Neural progenitor cell (in vitro differentiated cells): ENCODE results near the gene LTBP1. TPM values are rescaled to one million over a fixed set of nuclear protein-coding genes. Genes with fewer than 3 reads are reported as not detected.

Experiments used
- DNase-seq: peaks from one replicate; pipeline ENCODE4 v3.0.0-alpha.2; 2016; ENCODE audit warnings: low spot score
- H2AFZ ChIP-seq: fragments of 200-600 bp; sonication (generic); replicated peaks from 2 replicates; pipeline ENCODE4 v1.6.1; 2016; ENCODE audit warnings: antibody characterized with exemption
- H3F3A ChIP-seq: fragments of 200-600 bp; sonication (generic); 2 replicates; pipeline ENCODE4 v1.6.1; 2016; ENCODE audit warnings: antibody characterized with exemption, low read depth
- H3K27ac ChIP-seq: fragments of 200-600 bp; sonication (generic); 2 replicates; pipeline ENCODE4 v1.5.1; 2016; ENCODE audit warnings: mild to moderate bottlenecking
- H3K27me3 ChIP-seq: fragments of 200-600 bp; sonication (generic); 2 replicates; pipeline ENCODE4 v1.6.1; 2016; ENCODE audit warnings: mild to moderate bottlenecking, moderate library complexity
- H3K36me3 ChIP-seq: fragments of 200-600 bp; sonication (generic); 2 replicates; pipeline ENCODE4 v1.5.1; 2016
- H3K4me1 ChIP-seq: fragments of 200-600 bp; sonication (generic); 2 replicates; pipeline ENCODE4 v1.6.1; 2016; ENCODE audit warnings: mixed run types
- H3K4me2 ChIP-seq: fragments of 200-600 bp; sonication (generic); 2 replicates; pipeline ENCODE4 v1.6.1; 2016
- H3K4me3 ChIP-seq: fragments of 200-600 bp; sonication (generic); 2 replicates; pipeline ENCODE4 v1.5.1; 2016
- H3K79me2 ChIP-seq: fragments of 200-600 bp; sonication (generic); 2 replicates; pipeline ENCODE4 v1.6.1; 2016; ENCODE audit warnings: low read depth
- H3K9ac ChIP-seq: fragments of 200-600 bp; sonication (generic); 2 replicates; pipeline ENCODE4 v1.6.1; 2016
- H3K9me3 ChIP-seq: fragments of 200-600 bp; sonication (generic); 2 replicates; pipeline ENCODE4 v1.5.1; 2016; ENCODE audit warnings: low read depth
- H4K20me1 ChIP-seq: fragments of 200-600 bp; sonication (generic); 2 replicates; pipeline ENCODE4 v1.6.1; 2016; ENCODE audit warnings: low read depth
- H3K27ac Mint-ChIP-seq: 3 replicates; pipeline ENCODE4 v1.8.0; 2021; ENCODE audit warnings: mixed read lengths
- H3K27me3 Mint-ChIP-seq: 2 replicates; pipeline ENCODE4 v1.8.0; 2022; ENCODE audit warnings: low read depth, mild to moderate bottlenecking, inconsistent platforms, moderate library complexity, mixed read lengths; ENCODE audit not compliant: insufficient read depth
- H3K36me3 Mint-ChIP-seq: 3 replicates; pipeline ENCODE4 v1.8.0; 2021; ENCODE audit warnings: mixed read lengths
- H3K4me1 Mint-ChIP-seq: 3 replicates; pipeline ENCODE4 v1.8.0; 2021; ENCODE audit warnings: mixed read lengths
- H3K4me3 Mint-ChIP-seq: 3 replicates; pipeline ENCODE4 v1.8.0; 2021; ENCODE audit warnings: mild to moderate bottlenecking, moderate library complexity, mixed read lengths
- H3K9me3 Mint-ChIP-seq: 3 replicates; pipeline ENCODE4 v1.8.0; 2020; ENCODE audit warnings: mixed read lengths
- EZH2 ChIP-seq: fragments of 200-600 bp; sonication (generic); IDR thresholded peaks from 2 replicates; pipeline ENCODE4 v1.6.1; 2017; ENCODE audit warnings: antibody characterized with exemption, mild to moderate bottlenecking, moderate library complexity
- EZH2phosphoT487 ChIP-seq: fragments of 200-600 bp; sonication (generic); IDR thresholded peaks from 2 replicates; pipeline ENCODE4 v1.6.1; 2017; ENCODE audit warnings: antibody characterized with exemption
- total RNA-seq: library from RNA; depleted of rRNA; stranded (reverse); fragments of >200 nt; gene quantifications from 2 replicates; pipeline ENCODE4 v1.2.3, GENCODE V29; 2015; ENCODE audit warnings: low replicate concordance
- TF ChIP-seq, protein P1 (sequence below): fragments of 200-600 bp; sonication (generic); IDR thresholded peaks from 2 replicates; pipeline ENCODE4 v1.5.1; 2017; ENCODE audit warnings: antibody characterized with exemption, mild to moderate bottlenecking

LTBP1 gene
- total RNA-seq, 1 donor from 2014 or later: 50.5 TPM

DNA sequence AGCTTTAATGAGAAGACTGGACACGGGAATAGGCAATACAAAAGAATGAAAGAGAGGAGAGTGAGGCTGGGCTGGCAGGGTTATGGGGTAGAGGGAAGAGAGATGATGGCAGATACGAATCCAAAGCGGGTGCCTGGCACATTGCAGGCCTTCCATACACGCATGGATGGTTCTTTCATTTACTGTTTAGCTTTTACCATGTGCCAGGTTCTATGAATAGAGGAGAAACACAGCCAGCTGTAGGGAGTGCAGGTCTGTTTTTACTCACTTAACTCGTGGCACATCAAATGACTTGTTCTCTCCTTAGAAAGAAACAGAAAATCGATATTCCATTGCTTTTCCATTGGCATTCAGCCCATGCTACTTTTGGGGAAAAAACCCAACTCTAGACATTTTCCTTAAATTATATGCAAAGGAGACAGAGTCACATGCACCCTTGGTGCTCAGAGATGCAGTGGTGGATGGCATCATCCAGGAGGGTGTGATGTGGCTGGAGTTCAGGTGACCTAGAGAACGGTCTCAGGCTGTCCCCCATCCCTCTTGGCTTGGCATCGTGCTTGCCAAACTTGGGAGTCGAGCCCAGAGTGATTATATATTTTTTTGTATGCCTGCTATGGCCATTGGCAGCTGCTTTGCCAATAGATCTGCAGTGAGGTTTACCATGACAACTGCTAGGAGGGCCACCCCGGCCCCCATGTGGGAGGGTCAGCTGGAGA lies 6.2 kb downstream of the LTBP1 start:
- Histone ChIP-seq H3K36me3 (no peaks in the 10 kb centered on the region), H2AFZ (no peak overlapping the region), H3K79me2 (peaks cover 4% of the 10 kb centered on the region), H3K27me3 (no peaks in the 10 kb centered on the region), H3K9ac (no peak overlapping the region), H3K27ac (no peak overlapping the region), H3K4me2 (no peak overlapping the region), H3K4me1 (peaks cover 4% of the 10 kb centered on the region), H3K9me3 (no peaks in the 10 kb centered on the region), H3F3A (peaks cover 3% of the 10 kb centered on the region), H4K20me1 (peaks cover 2% of the 10 kb centered on the region), H3K4me3 (no peak overlapping the region)
- H3K27ac Mint-ChIP-seq: no peak overlapping the region
- no peak for DNase-seq
- no peaks in the 10 kb centered on the region for H3K9me3 Mint-ChIP-seq
- peaks cover 4% of the 10 kb centered on the region for H3K36me3 Mint-ChIP-seq
- H3K4me1 Mint-ChIP-seq: peaks cover 9% of the 10 kb centered on the region
- H3K27me3 Mint-ChIP-seq: peaks cover 8% of the 10 kb centered on the region
- TF ChIP-seq EZH2phosphoT487 (no peak), EZH2 (no peak)
- TF ChIP-seq, protein P1, sequence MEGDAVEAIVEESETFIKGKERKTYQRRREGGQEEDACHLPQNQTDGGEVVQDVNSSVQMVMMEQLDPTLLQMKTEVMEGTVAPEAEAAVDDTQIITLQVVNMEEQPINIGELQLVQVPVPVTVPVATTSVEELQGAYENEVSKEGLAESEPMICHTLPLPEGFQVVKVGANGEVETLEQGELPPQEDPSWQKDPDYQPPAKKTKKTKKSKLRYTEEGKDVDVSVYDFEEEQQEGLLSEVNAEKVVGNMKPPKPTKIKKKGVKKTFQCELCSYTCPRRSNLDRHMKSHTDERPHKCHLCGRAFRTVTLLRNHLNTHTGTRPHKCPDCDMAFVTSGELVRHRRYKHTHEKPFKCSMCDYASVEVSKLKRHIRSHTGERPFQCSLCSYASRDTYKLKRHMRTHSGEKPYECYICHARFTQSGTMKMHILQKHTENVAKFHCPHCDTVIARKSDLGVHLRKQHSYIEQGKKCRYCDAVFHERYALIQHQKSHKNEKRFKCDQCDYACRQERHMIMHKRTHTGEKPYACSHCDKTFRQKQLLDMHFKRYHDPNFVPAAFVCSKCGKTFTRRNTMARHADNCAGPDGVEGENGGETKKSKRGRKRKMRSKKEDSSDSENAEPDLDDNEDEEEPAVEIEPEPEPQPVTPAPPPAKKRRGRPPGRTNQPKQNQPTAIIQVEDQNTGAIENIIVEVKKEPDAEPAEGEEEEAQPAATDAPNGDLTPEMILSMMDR: no peak
- no peak overlapping the region for H3K4me3 Mint-ChIP-seq

DNA sequence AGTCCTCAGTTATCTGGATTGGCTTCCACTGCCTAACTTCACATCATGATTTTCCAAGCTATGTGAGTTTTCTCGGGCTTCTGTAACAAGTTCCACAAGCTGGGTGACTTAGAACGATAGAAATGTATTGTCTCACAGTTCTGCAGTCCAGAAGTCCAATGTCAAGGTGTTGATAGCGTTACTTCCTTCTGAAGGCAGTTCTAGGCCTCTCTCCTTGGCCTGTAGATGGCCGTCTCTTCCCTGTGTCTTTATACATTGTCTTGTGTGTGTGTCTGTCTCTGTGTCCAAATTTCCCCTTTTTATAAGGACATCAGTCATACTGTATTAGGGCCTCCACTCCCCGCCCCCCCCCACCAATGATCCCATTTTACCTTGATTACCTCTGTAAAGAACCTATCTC lies 7.5 kb downstream of the LTBP1 start:
- H3K9ac ChIP-seq: no peak overlapping the region
- H3K27ac ChIP-seq: no peak overlapping the region
- H3K9me3 Mint-ChIP-seq: no peaks in the 10 kb centered on the region
- H3K4me3 Mint-ChIP-seq: no peak overlapping the region
- H3K9me3 ChIP-seq: no peaks in the 10 kb centered on the region
- peaks cover 2% of the 10 kb centered on the region for H3K36me3 Mint-ChIP-seq
- H3K4me3 ChIP-seq: no peak overlapping the region
- no peaks in the 10 kb centered on the region for H3K4me1 ChIP-seq
- H4K20me1 ChIP-seq: peaks cover 2% of the 10 kb centered on the region
- H3F3A ChIP-seq: no peaks in the 10 kb centered on the region
- H3K79me2 ChIP-seq: no peaks in the 10 kb centered on the region
- H2AFZ ChIP-seq: no peak overlapping the region
- no peak overlapping the region for H3K27ac Mint-ChIP-seq
- H3K27me3 ChIP-seq: no peaks in the 10 kb centered on the region
- H3K27me3 Mint-ChIP-seq: peaks cover 3% of the 10 kb centered on the region
- no peak overlapping the region for H3K4me2 ChIP-seq
- no peak for DNase-seq
- TF ChIP-seq EZH2 (no peak), EZH2phosphoT487 (no peak)
- H3K36me3 ChIP-seq: no peaks in the 10 kb centered on the region
- no peaks in the 10 kb centered on the region for H3K4me1 Mint-ChIP-seq

DNA sequence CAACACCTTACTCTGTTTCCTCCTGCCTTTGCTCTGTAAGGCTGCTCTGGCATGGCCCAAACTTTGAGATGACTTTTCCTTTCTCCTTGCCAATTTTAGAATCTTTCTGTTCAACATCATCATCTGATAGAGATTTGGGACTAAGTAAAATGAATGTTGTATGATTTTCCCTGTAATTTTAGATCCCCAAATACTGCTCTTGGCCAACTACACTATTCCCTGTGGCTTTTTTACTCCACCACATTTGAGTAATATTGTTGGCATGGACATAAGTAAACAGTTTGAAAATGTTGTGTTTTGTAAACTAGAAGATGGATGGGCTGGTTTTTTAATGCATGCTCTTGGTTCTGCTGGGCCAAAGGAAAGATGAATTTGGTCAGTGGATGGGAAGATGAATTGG lies 12.1 kb downstream of the LTBP1 start:
- no peaks in the 10 kb centered on the region for H3K9me3 Mint-ChIP-seq
- H3K4me3 ChIP-seq: no peak overlapping the region
- DNase-seq: no peak
- no peaks in the 10 kb centered on the region for H3F3A ChIP-seq
- no peak overlapping the region for H3K27ac ChIP-seq
- H3K9ac ChIP-seq: no peak overlapping the region
- H3K9me3 ChIP-seq: no peaks in the 10 kb centered on the region
- peaks cover 2% of the 10 kb centered on the region for H3K36me3 Mint-ChIP-seq
- H4K20me1 ChIP-seq: no peaks in the 10 kb centered on the region
- no peak overlapping the region for H3K4me3 Mint-ChIP-seq
- TF ChIP-seq EZH2 (no peak), EZH2phosphoT487 (no peak)
- TF ChIP-seq, protein P1: no peak
- no peaks in the 10 kb centered on the region for H3K79me2 ChIP-seq
- H3K4me1 ChIP-seq: peaks cover 3% of the 10 kb centered on the region
- no peaks in the 10 kb centered on the region for H3K4me1 Mint-ChIP-seq
- H3K27ac Mint-ChIP-seq: no peak overlapping the region
- no peaks in the 10 kb centered on the region for H3K27me3 ChIP-seq
- H3K36me3 ChIP-seq: no peaks in the 10 kb centered on the region
- peaks cover 2% of the 10 kb centered on the region for H3K27me3 Mint-ChIP-seq
- H2AFZ ChIP-seq: no peak overlapping the region
- no peak overlapping the region for H3K4me2 ChIP-seq

DNA sequence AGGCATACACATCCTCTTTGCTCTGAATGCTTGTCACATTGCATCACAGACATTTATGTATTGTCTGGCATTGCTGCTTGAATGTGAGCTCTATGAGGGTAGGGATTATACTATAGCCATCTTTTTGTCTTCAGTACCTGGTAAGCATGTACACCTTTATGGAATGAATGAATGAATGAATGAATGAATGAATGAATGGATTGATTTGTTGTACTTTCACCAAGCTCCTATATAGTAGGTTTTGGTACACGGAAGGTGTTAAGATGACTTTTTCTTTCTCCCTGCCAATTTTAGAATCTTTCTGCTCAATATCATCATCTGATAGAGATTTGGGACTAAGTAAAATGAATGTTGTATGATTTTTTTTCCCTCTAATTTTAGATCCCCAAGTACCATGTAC lies 13.5 kb downstream of the LTBP1 start:
- no peaks in the 10 kb centered on the region for H3K9me3 ChIP-seq
- no peaks in the 10 kb centered on the region for H3K36me3 ChIP-seq
- Mint-ChIP-seq H3K27ac (no peak overlapping the region), H3K4me1 (no peaks in the 10 kb centered on the region), H3K9me3 (no peaks in the 10 kb centered on the region), H3K36me3 (no peaks in the 10 kb centered on the region), H3K27me3 (peaks cover 3% of the 10 kb centered on the region), H3K4me3 (no peak overlapping the region)
- no peak overlapping the region for H3K9ac ChIP-seq
- no peak overlapping the region for H2AFZ ChIP-seq
- DNase-seq: no peak
- H3K27me3 ChIP-seq: no peaks in the 10 kb centered on the region
- no peak overlapping the region for H3K4me3 ChIP-seq
- TF ChIP-seq EZH2 (no peak), EZH2phosphoT487 (no peak)
- TF ChIP-seq, protein P1: no peak
- H3K4me2 ChIP-seq: no peak overlapping the region
- no peaks in the 10 kb centered on the region for H3K79me2 ChIP-seq
- peaks cover 3% of the 10 kb centered on the region for H3K4me1 ChIP-seq
- no peaks in the 10 kb centered on the region for H3F3A ChIP-seq
- no peak overlapping the region for H3K27ac ChIP-seq
- H4K20me1 ChIP-seq: no peaks in the 10 kb centered on the region
